Central memory CD8-positive, alpha-beta T cell (primary cell): ENCODE results near the gene MAP2K5.

Source experiments
- ATAC-seq: fragments of 150-1000 bp; cut with Tn5 transposase; replicated peaks from 2 replicates; pipeline ENCODE4 v1.10.0; 2022; ENCODE audit warnings: mild to moderate bottlenecking, moderate FRiP score, moderate number of reproducible peaks; ENCODE audit not compliant: poor library complexity, severe bottlenecking; ENCODE audit errors: extremely low read depth
- DNase-seq, 2 donors: peaks; one replicate each; pipeline ENCODE4 v3.0.0; 2021; ENCODE audit warnings: low spot score in 2 of 2
- H3K27ac Mint-ChIP-seq: one replicate; pipeline ENCODE4 v1.8.0; 2022; ENCODE audit warnings: low read depth, mild to moderate bottlenecking, moderate library complexity, mixed read lengths
- H3K27me3 Mint-ChIP-seq: one replicate; pipeline ENCODE4 v1.8.0; 2022; ENCODE audit warnings: mixed read lengths
- H3K36me3 Mint-ChIP-seq: one replicate; pipeline ENCODE4 v1.8.0; 2022; ENCODE audit warnings: mild to moderate bottlenecking, moderate library complexity, mixed read lengths; ENCODE audit not compliant: insufficient read depth
- H3K4me1 Mint-ChIP-seq: one replicate; pipeline ENCODE4 v1.8.0; 2022; ENCODE audit warnings: mixed read lengths
- H3K4me3 Mint-ChIP-seq: one replicate; pipeline ENCODE4 v1.8.0; 2022; ENCODE audit warnings: mild to moderate bottlenecking, moderate library complexity, mixed read lengths
- H3K9me3 Mint-ChIP-seq: one replicate; pipeline ENCODE4 v1.8.0; 2022; ENCODE audit warnings: mixed read lengths

MAP2K5 gene

GRCh38 chr15:67511606-67512005 is 30.9 kb upstream of the MAP2K5 start:
- no peak for ATAC-seq
- DNase-seq, result no peak
- Mint-ChIP-seq H3K4me3 (no peak overlapping the region), H3K4me1 (no peaks in the 10 kb centered on the region), H3K27me3 (no peaks in the 10 kb centered on the region), H3K36me3 (peaks cover 29% of the 10 kb centered on the region), H3K9me3 (no peaks in the 10 kb centered on the region), H3K27ac (no peak overlapping the region)

- ATAC-seq, result no peak
- H3K27me3 Mint-ChIP-seq, result no peaks in the 10 kb centered on the region
- H3K4me1 Mint-ChIP-seq, result no peaks in the 10 kb centered on the region
- no peak for DNase-seq
- H3K4me3 Mint-ChIP-seq, result no peak overlapping the region
- no peak overlapping the region for H3K27ac Mint-ChIP-seq
- H3K9me3 Mint-ChIP-seq, result no peaks in the 10 kb centered on the region
- H3K36me3 Mint-ChIP-seq, result peaks cover 29% of the 10 kb centered on the region
Observed at GRCh38 chr15:67512140-67512539, 30.4 kb upstream of the MAP2K5 start.

- DNase-seq (no peak), ATAC-seq (no peak)
- Mint-ChIP-seq H3K4me3 (no peak overlapping the region), H3K9me3 (no peaks in the 10 kb centered on the region), H3K36me3 (peaks cover 26% of the 10 kb centered on the region), H3K27ac (no peak overlapping the region), H3K4me1 (no peaks in the 10 kb centered on the region), H3K27me3 (no peaks in the 10 kb centered on the region)
Observed at GRCh38 chr15:67512933-67513714, 29.4 kb upstream of the MAP2K5 start.

GRCh38 chr15:67515090-67515489 is 27.4 kb upstream of the MAP2K5 start:
- peaks cover 22% of the 10 kb centered on the region for H3K36me3 Mint-ChIP-seq
- no peaks in the 10 kb centered on the region for H3K27me3 Mint-ChIP-seq
- H3K27ac Mint-ChIP-seq, result no peak overlapping the region

GRCh38 chr15:67515557-67515956 is 26.9 kb upstream of the MAP2K5 start:
- Mint-ChIP-seq H3K27ac (no peak overlapping the region), H3K4me3 (no peak overlapping the region), H3K36me3 (peaks cover 25% of the 10 kb centered on the region), H3K4me1 (no peaks in the 10 kb centered on the region), H3K27me3 (no peaks in the 10 kb centered on the region), H3K9me3 (no peaks in the 10 kb centered on the region)
- ATAC-seq, result no peak
- no peak for DNase-seq

More at GRCh38 chr15:67515090-67515489, 27.4 kb upstream of the MAP2K5 start:
- Mint-ChIP-seq H3K4me3 (no peak overlapping the region), H3K9me3 (no peaks in the 10 kb centered on the region), H3K4me1 (no peaks in the 10 kb centered on the region)
- DNase-seq (no peak), ATAC-seq (no peak)

GRCh38 chr15:67520321-67521028 is 22.0 kb upstream of the MAP2K5 start:
- DNase-seq (no peak), ATAC-seq (peak; percentile 9)
- Mint-ChIP-seq H3K4me1 (peaks cover 25% of the 10 kb centered on the region), H3K27me3 (no peaks in the 10 kb centered on the region), H3K27ac (peak overlapping the region; percentile 92), H3K4me3 (peak overlapping the region; percentile 92), H3K36me3 (peaks cover 21% of the 10 kb centered on the region), H3K9me3 (no peaks in the 10 kb centered on the region)

- H3K4me3 Mint-ChIP-seq, result peak within 1 kb of the TSS; percentile 92
- ATAC-seq (peak; percentile 79), DNase-seq (peak; percentile 66 to 71)
- H3K27ac Mint-ChIP-seq, result peak within 1 kb of the TSS; percentile 92
- H3K9me3 Mint-ChIP-seq, result no peaks in the 10 kb centered on the region
- H3K36me3 Mint-ChIP-seq, result peaks cover 23% of the 10 kb centered on the region
- H3K4me1 Mint-ChIP-seq, result peaks cover 25% of the 10 kb centered on the region
- no peaks in the 10 kb centered on the region for H3K27me3 Mint-ChIP-seq
Observed at GRCh38 chr15:67521029-67521782, 21.3 kb upstream of the MAP2K5 start, which contains the start of gene C15orf61. TSS of gene C15orf61 (plus strand) at chr15:67521131. CDS start at chr15:67521249, 118 bp downstream.

GRCh38 chr15:67521783-67522568 is 20.5 kb upstream of the MAP2K5 start:
- Mint-ChIP-seq H3K36me3 (peaks cover 21% of the 10 kb centered on the region), H3K9me3 (no peaks in the 10 kb centered on the region), H3K27ac (peak overlapping the region; percentile 92), H3K4me1 (peaks cover 25% of the 10 kb centered on the region), H3K4me3 (peak overlapping the region; percentile 92), H3K27me3 (no peaks in the 10 kb centered on the region)
- ATAC-seq (peak; percentile 11), DNase-seq (no peak)

GRCh38 chr15:67523330-67523729 is 19.2 kb upstream of the MAP2K5 start:
- Mint-ChIP-seq H3K27me3 (no peaks in the 10 kb centered on the region), H3K9me3 (no peaks in the 10 kb centered on the region), H3K4me3 (no peak overlapping the region), H3K27ac (peak overlapping the region; percentile 92), H3K4me1 (peaks cover 25% of the 10 kb centered on the region), H3K36me3 (peaks cover 25% of the 10 kb centered on the region)
- ATAC-seq (no peak), DNase-seq (no peak)

- Mint-ChIP-seq H3K36me3 (peaks cover 24% of the 10 kb centered on the region), H3K9me3 (no peaks in the 10 kb centered on the region), H3K27me3 (no peaks in the 10 kb centered on the region), H3K4me1 (peaks cover 25% of the 10 kb centered on the region), H3K27ac (no peak overlapping the region), H3K4me3 (no peak overlapping the region)
- ATAC-seq (no peak), DNase-seq (no peak)
Observed at GRCh38 chr15:67524235-67524634, 18.3 kb upstream of the MAP2K5 start.

- Mint-ChIP-seq H3K27me3 (no peaks in the 10 kb centered on the region), H3K36me3 (peaks cover 10% of the 10 kb centered on the region), H3K9me3 (no peaks in the 10 kb centered on the region), H3K4me3 (no peak overlapping the region), H3K27ac (no peak overlapping the region), H3K4me1 (peaks cover 7% of the 10 kb centered on the region)
- DNase-seq (no peak), ATAC-seq (no peak)
Observed at GRCh38 chr15:67528513-67528912, 14.0 kb upstream of the MAP2K5 start.

- H3K27ac Mint-ChIP-seq, result no peak overlapping the region
- H3K36me3 Mint-ChIP-seq, result peaks cover 6% of the 10 kb centered on the region
- no peaks in the 10 kb centered on the region for H3K9me3 Mint-ChIP-seq
- DNase-seq (no peak), ATAC-seq (no peak)
- no peaks in the 10 kb centered on the region for H3K27me3 Mint-ChIP-seq
- H3K4me1 Mint-ChIP-seq, result no peaks in the 10 kb centered on the region
- no peak overlapping the region for H3K4me3 Mint-ChIP-seq
Observed at GRCh38 chr15:67531379-67531914, 11.1 kb upstream of the MAP2K5 start.
